Epithelial cell of proximal tubule (primary cell): ENCODE data around the gene BBS9. TPM values are rescaled to one million over a fixed set of nuclear protein-coding genes. Genes with fewer than 3 reads are reported as not detected.
A peak's percentile ranks its signal among the peaks of the same experiment; 100 is the strongest.

Experiments
- DNase-seq: peaks from one replicate; pipeline ENCODE4 v3.0.0-alpha.2; 2011; ENCODE audit warnings: low read depth
- H3K4me3 ChIP-seq: 2 replicates; pipeline ENCODE4 v1.5.1; 2011; ENCODE audit warnings: low read depth, mild to moderate bottlenecking, low read length
- total RNA-seq: library from RNA; depleted of rRNA; stranded (reverse); fragments of >200 nt; gene quantifications from 2 replicates; pipeline ENCODE4 v1.2.3, GENCODE V29; 2015
- TF ChIP-seq, protein P1 (sequence below): conservative IDR thresholded peaks from 2 replicates; pipeline ENCODE4 v1.5.1; 2012; ENCODE audit warnings: low read depth, mild to moderate bottlenecking, low read length

BBS9 gene
- total RNA-seq: 3.1 and 4.4 TPM in 2 replicates

DNA sequence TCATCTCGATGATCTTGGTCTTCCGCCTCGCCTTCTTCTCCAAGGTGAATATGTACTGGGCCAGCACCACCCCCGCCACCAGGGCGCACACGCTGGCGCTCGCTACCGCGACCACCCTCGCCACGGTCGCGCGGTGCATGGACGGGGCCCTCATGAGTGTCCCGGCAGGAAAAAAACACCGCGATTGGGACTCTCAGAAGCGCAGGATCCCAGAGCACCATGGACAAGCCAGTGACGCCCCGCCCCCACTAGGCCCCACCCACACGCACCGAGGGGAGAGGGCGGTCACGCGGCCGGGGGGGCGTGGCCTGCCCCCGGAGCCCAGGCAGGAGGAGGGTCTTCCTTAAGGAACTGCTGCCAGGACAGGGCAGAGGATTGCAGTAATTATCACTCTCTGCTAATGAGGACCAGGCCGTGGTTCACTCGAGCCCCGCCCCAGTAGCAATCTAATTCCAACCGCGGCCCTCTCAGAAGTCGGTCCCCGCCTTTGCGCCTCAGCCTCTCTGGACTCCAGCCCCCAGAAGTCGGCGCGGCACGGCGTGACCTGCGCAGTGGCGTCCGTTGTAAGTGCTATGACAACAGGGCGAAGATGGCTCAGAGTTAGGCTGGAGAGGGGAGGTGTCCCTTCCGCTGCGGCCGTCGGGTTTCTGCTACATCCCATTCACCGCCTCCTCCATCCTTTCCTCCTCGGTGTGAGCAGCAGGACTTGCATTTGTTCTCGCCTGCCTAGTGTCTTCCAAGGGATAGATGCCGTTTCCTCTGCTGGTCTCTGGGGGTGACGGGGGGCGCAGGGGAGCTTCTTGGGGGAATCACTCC, at the start of gene BBS9:
TSS of gene BBS9 (plus strand) at position 575 of the 816 bp plus-strand sequence. CDS start 16,689 bp downstream, outside the sequence.
- peak; percentile 54 for DNase-seq
- TF ChIP-seq, protein P1, sequence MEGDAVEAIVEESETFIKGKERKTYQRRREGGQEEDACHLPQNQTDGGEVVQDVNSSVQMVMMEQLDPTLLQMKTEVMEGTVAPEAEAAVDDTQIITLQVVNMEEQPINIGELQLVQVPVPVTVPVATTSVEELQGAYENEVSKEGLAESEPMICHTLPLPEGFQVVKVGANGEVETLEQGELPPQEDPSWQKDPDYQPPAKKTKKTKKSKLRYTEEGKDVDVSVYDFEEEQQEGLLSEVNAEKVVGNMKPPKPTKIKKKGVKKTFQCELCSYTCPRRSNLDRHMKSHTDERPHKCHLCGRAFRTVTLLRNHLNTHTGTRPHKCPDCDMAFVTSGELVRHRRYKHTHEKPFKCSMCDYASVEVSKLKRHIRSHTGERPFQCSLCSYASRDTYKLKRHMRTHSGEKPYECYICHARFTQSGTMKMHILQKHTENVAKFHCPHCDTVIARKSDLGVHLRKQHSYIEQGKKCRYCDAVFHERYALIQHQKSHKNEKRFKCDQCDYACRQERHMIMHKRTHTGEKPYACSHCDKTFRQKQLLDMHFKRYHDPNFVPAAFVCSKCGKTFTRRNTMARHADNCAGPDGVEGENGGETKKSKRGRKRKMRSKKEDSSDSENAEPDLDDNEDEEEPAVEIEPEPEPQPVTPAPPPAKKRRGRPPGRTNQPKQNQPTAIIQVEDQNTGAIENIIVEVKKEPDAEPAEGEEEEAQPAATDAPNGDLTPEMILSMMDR: peak; percentile 8
- peak within 1 kb of the TSS; percentile 88 for H3K4me3 ChIP-seq

DNA sequence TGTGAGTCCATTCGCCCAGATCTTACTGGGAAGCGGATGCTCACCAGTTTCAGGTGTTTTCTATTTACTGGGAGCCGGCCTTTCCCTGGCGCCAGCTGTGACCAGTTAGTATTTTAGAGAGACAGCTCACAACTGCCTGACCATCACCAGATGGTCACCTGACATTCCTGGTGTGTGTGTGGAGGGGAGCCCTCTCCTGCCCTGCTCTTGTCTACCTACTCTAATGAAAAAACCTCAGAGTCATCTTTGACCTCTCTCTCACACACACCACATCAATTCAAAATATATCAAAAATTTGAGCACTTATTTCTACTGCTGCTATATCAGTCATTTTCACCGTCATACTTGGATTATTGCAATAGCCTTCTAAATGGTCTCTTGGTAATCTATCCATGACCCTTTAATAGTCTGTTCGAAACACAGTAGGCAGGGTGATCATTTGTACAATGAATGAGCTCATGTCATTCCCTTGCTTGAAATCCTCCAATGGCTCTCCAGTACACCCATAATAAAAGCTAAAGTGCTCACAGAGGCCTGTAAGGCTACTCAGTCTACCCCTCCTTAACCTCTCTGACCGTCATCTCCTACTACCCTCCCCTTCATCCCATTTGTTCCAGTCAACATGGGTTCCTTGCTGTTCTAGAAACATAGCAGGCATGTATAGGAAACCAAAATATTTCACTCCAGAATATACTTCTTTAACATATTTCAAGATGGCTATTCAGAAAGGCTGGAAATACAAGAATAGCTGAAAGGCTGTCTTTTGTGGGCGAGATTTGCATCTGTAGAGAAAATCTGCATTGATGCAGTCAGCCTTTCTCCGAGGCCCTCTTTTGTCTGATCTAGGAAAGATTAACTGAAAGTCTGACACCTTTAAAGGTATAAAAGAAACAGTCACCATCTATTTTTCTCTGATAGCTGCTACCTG, 49.3 kb upstream of the BBS9 start:
- no peak for DNase-seq
- no peak overlapping the region for H3K4me3 ChIP-seq
- TF ChIP-seq, protein P1: no peak

DNA sequence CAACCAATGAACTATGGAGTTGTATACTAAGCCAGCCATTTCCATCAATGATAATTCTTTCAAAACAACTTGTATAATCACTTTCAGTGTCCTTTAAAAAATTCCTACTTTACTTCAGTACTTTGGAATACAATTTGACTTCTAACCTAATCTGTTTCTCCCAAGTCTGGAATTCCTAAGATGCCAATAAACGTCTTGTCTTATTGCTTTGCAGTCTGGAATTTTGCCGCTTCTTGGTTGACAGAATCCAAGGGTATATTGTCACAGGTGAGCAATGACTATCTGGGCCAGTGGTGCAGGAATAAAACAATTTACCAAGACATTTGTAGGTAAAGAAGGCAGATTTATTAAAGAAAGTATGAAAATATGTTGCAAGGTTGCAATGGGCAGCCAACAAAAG, 42.0 kb upstream of the BBS9 start:
- no peak overlapping the region for H3K4me3 ChIP-seq
- no peak for DNase-seq
- TF ChIP-seq, protein P1: no peak

DNA sequence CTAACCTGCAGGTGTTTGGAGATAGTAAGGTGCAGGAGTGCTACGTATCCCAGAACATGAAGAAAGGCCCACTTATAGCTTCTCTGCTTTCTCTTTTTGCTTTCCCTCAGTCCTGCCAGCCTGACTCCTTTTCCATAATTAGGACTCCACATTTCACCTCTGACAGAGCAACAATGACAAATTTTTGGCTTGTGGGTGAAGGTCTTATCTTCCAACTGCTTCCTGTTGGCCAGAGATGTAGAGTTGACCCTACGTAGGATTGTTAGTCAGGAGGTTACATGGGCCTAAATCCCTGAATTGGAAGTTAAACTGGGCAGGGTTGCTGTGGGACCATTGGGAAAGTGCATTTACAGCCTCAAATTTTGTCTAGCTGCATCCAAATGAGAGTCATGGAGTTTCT, 41.5 kb upstream of the BBS9 start:
- no peak for DNase-seq
- TF ChIP-seq, protein P1: no peak
- H3K4me3 ChIP-seq: no peak overlapping the region

DNA sequence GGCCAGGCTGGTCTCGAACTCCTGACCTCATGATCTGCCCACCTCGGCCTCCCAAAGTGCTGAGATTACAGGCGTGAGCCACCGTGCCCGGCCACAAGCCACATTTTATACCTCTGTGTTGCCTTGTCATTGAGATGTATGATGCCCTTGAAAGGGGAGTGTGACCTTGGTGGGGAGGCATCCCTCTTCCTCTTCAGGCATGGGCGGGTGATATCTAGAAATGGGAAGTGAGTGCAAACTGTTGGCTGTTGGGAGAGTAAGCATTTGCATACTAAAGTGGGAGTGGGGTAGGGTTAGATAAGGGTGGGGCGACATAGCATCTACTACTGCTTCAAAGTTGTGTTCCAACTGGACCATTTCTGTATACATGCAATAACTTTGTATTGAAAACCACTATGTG, 40.2 kb upstream of the BBS9 start:
- DNase-seq: no peak
- H3K4me3 ChIP-seq: no peak overlapping the region
- TF ChIP-seq, protein P1: no peak

DNA sequence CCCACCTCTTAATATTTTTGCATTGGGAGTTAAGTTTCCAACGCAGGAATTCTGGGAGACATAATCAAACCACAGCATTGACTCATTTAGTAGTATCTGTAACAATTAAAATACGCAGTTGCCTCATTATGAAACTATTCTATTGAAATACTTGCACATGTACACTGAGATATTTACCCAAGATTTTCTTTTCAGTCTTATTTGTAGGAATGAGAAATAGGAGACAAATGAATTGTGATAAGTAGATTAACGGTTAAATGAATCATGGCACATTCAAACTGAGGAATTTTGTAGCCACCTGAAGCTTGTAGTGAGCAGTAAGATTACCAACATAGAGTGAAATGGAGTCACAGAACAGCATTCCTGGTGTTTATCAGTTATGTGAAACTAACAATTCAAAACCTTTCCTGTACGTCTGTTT, 38.2 kb upstream of the BBS9 start:
- TF ChIP-seq, protein P1: no peak
- no peak for DNase-seq
- no peak overlapping the region for H3K4me3 ChIP-seq
